Upper lobe of left lung (tissue), 6 donors: ENCODE results near the gene DDX6. TPM values are rescaled to one million over a fixed set of nuclear protein-coding genes. Genes with fewer than 3 reads are reported as not detected.

Experiments
- ATAC-seq, 2 donors: fragments of 200-7000 bp; cut with Tn5 transposase; one replicate each; pipeline ENCODE4 v1.9.1; 2022; ENCODE audit warnings: mild to moderate bottlenecking in 2 of 2, moderate library complexity in 2 of 2; ENCODE audit not compliant: low FRiP score in 2 of 2
- DNase-seq, 2 donors: peaks; one replicate each; pipeline ENCODE4 v3.0.0-alpha.2; 2019 to 2020
- H3K27ac ChIP-seq, 4 donors: fragments of 200-600 bp; sonication (generic); one replicate each; pipeline ENCODE4 v1.5.1; 2016 to 2019
- H3K27me3 ChIP-seq, 4 donors: fragments of 200-600 bp; sonication (generic); one replicate each; pipeline ENCODE4 v1.5.1; 2017 to 2019
- H3K36me3 ChIP-seq, 4 donors: fragments of 200-600 bp; sonication (generic); one replicate each; pipeline ENCODE4 v1.5.1; 2016 to 2019
- H3K4me1 ChIP-seq, 4 donors: fragments of 200-600 bp; sonication (generic); one replicate each; pipeline ENCODE4 v1.5.1; 2018 to 2019
- H3K4me3 ChIP-seq, 4 donors: fragments of 200-600 bp; sonication (generic); one replicate each; pipeline ENCODE4 v1.5.1; 2017 to 2019; ENCODE audit warnings: mild to moderate bottlenecking in 2 of 4, moderate library complexity in 1 of 4
- H3K9me3 ChIP-seq, 4 donors: fragments of 200-600 bp; sonication (generic); one replicate each; pipeline ENCODE4 v1.5.1; 2018 to 2019
- CTCF ChIP-seq, 6 experiments: fragments of 450-650 bp in 4 of 6; fragments of 200-600 bp in 2 of 6; sonication (generic) in 2 of 6; IDR thresholded peaks; one replicate each; pipeline ENCODE4 v1.5.1; 2016 to 2019; ENCODE audit warnings: antibody characterized with exemption in 6 of 6
- EP300 ChIP-seq, 4 donors: sonication (generic); formaldehyde crosslinking; IDR thresholded peaks; one replicate each; pipeline ENCODE4 v1.5.1; 2017; ENCODE audit warnings: antibody characterized with exemption in 4 of 4, control low read depth in 2 of 4
- POLR2A ChIP-seq, 4 donors: fragments of 450-650 bp; IDR thresholded peaks; one replicate each; pipeline ENCODE4 v1.5.1; 2016 to 2017; ENCODE audit warnings: antibody characterized with exemption in 4 of 4, mild to moderate bottlenecking in 2 of 4
- POLR2AphosphoS5 ChIP-seq, 2 donors: sonication (generic); formaldehyde crosslinking; IDR thresholded peaks; one replicate each; pipeline ENCODE4 v1.5.1; 2017; ENCODE audit warnings: antibody characterized with exemption in 2 of 2
- WGBS, 2 donors: methylation state at CpG; one replicate each; pipeline ENCODE4 v1.1.5; 2017 to 2018; 5-methylcytosine and 5-hydroxymethylcytosine counted together
- total RNA-seq, 6 donors: library from RNA; depleted of rRNA in 4 of 6; stranded (reverse); fragments of >200 nt in 4 of 6; gene quantifications; one replicate each; pipeline versions ENCODE4 v1.1.0 to v1.2.1, GENCODE V29; 2016 to 2021
- donor health status: DM: no; HTN: no; CAD: no; lungs with moderate emphysema.
- donor health status: DM: no; HTN: yes; CAD: no; lungs with severe emphysema.

Gene DDX6
- total RNA-seq, 6 donors from 2014 or later, result 39.8 to 107 (median 76.7) TPM

- Histone ChIP-seq H3K36me3 (no peaks in the 10 kb centered on the region), H3K27me3 (no peaks in the 10 kb centered on the region), H3K4me3 (no peak overlapping the region), H3K27ac (no peak overlapping the region), H3K9me3 (no peaks in the 10 kb centered on the region), H3K4me1 (no peaks in the 10 kb centered on the region)
- no peak for TF ChIP-seq CTCF (IDR thresholded peaks at IDR 0.05)
- TF ChIP-seq POLR2AphosphoS5 (IDR thresholded peaks at IDR 0.05), result no peak
- TF ChIP-seq POLR2A (IDR thresholded peaks at IDR 0.05), result no peak
- TF ChIP-seq EP300 (IDR thresholded peaks at IDR 0.05), result no peak
- no peak for DNase-seq
- 95 to 100% methylated on average over 3 of the region's 3 CpGs for WGBS, 2 donors
- no peak for ATAC-seq
Observed at GRCh38 chr11:118804094-118804493, 13.1 kb upstream of the DDX6 start.

DNA sequence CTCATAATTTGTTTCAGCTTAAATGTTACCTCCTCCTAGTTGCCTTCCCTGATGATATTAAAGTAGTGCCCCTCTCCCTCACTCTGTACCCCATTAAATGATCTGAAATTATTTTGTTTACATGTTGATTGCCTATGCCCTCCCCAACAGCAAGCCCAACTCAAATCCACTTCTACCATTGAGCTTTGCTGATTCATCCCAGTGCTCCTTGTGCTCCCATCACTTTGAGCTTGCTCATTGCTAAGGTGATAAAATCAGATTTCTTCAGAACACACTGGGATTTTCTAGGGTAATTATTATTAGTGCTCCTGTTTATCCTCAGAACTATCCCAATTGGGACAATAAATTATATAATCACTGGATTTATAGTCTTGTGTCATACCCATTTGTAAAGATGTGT lies 8.4 kb upstream of the DDX6 start:
- DNase-seq (no peak), ATAC-seq (no peak)
- Histone ChIP-seq H3K36me3 (no peaks in the 10 kb centered on the region), H3K27me3 (no peaks in the 10 kb centered on the region), H3K4me1 (no peaks in the 10 kb centered on the region), H3K27ac (no peak overlapping the region), H3K4me3 (no peak overlapping the region), H3K9me3 (no peaks in the 10 kb centered on the region)
- TF ChIP-seq POLR2AphosphoS5 (IDR thresholded peaks at IDR 0.05) (no peak), POLR2A (IDR thresholded peaks at IDR 0.05) (no peak), CTCF (IDR thresholded peaks at IDR 0.05) (no peak), EP300 (IDR thresholded peaks at IDR 0.05) (no peak)

GRCh38 chr11:118797510-118797909 lies 6.5 kb upstream of the DDX6 start:
- Histone ChIP-seq H3K27ac (no peak overlapping the region), H3K9me3 (no peaks in the 10 kb centered on the region), H3K4me3 (no peak overlapping the region), H3K27me3 (no peaks in the 10 kb centered on the region), H3K36me3 (no peaks in the 10 kb centered on the region), H3K4me1 (peaks cover 5 to 9% (median 7%) of the 10 kb centered on the region in 4 donors)
- TF ChIP-seq EP300 (IDR thresholded peaks at IDR 0.05) (no peak), CTCF (IDR thresholded peaks at IDR 0.05) (no peak), POLR2A (IDR thresholded peaks at IDR 0.05) (no peak), POLR2AphosphoS5 (IDR thresholded peaks at IDR 0.05) (no peak)
- whole genome bisulfite sequencing, 2 donors, result 95% methylated on average over 11 of the region's 11 CpGs
- ATAC-seq, result no peak
- no peak for DNase-seq

DNA sequence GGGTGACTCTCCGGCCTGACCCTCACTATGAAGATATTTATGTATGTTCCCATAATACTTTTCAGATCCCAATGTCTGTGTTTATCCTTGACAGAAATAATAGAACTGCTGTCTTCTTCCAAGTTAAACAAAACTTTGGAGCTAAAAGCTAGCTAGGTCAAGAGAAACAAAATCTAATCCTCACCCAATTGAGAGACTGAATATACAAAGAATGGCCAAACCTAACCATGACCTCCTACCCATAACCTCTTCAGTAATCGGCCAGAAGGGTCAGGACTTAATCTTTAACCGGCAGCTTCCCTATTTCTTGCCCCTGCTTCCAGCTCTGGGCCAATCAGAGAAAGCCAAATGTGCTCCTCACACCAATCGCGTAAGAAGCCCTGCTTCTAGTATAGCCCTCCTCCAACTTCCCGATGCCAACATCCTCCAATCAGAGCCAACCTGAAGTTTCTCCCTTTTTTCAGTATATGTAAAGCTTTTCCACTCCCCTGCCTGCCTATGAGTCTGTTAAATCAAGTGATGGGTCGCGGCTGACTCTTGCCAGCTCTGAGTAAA lies 1.7 kb upstream of the DDX6 start:
- Histone ChIP-seq H3K9me3 (no peaks in the 10 kb centered on the region), H3K36me3 (no peaks in the 10 kb centered on the region), H3K4me3 (peak overlapping the region; percentile 71 to 97 (median 86)), H3K27ac (peak overlapping the region; percentile 99 to 100 (median 100)), H3K27me3 (no peaks in the 10 kb centered on the region), H3K4me1 (peaks cover 16 to 33% (median 25%) of the 10 kb centered on the region in 4 donors)
- 1 to 4% methylated on average over 8 of the region's 8 CpGs for WGBS, 2 donors
- ATAC-seq (peak; percentile 79 to 89), DNase-seq (peak in 1 of 2 donors; percentile 89)
- TF ChIP-seq CTCF (IDR thresholded peaks at IDR 0.05), result no peak
- peak in 2 of 4 donors; percentile 84 to 86 for TF ChIP-seq POLR2A (IDR thresholded peaks at IDR 0.05)
- peak; percentile 79 to 90 for TF ChIP-seq POLR2AphosphoS5 (IDR thresholded peaks at IDR 0.05)

GRCh38 chr11:118791961-118792569 lies 1.1 kb upstream of the DDX6 start:
- H3K4me1 ChIP-seq, result peaks cover 19 to 38% (median 31%) of the 10 kb centered on the region in 4 donors
- peak overlapping the region; percentile 71 to 97 (median 86) for H3K4me3 ChIP-seq
- peak overlapping the region; percentile 99 to 100 (median 100) for H3K27ac ChIP-seq
- no peaks in the 10 kb centered on the region for H3K27me3 ChIP-seq
- DNase-seq, result peak in 1 of 2 donors; percentile 33
- H3K36me3 ChIP-seq, result no peaks in the 10 kb centered on the region
- TF ChIP-seq POLR2A (IDR thresholded peaks at IDR 0.05) (no peak), CTCF (IDR thresholded peaks at IDR 0.05) (no peak), POLR2AphosphoS5 (IDR thresholded peaks at IDR 0.05) (no peak), EP300 (IDR thresholded peaks at IDR 0.05) (no peak)
- WGBS, 2 donors, result 5 to 6% methylated on average over 12 to 38 of the region's 39 CpGs
- no peaks in the 10 kb centered on the region for H3K9me3 ChIP-seq
- ATAC-seq, result peak; percentile 0 to 8
